ENCODE data around the gene MCM9. TPM values are rescaled to one million over a fixed set of nuclear protein-coding genes. Genes with fewer than 3 reads are reported as not detected.
A peak's percentile ranks its signal among the peaks of the same experiment; 100 is the strongest.

Gene MCM9
- total RNA-seq, 2 experiments from 2014 or later: 18.4 to 21.3 TPM

GRCh38 chr6:118829817-118830478 lies 105.0 kb downstream of the MCM9 start:
- Mint-ChIP-seq H3K27ac (no peak overlapping the region), H3K36me3 (ENCODE audit: low read depth) (peaks cover 31% of the 10 kb centered on the region), H3K27me3 (no peaks in the 10 kb centered on the region), H3K9me3 (peaks cover 8% of the 10 kb centered on the region), H3K4me3 (no peak overlapping the region), H3K4me1 (ENCODE audit: low read depth) (peaks cover 16% of the 10 kb centered on the region)
- DNase-seq: no peak
- intact Hi-C loops (cut with micrococcal nuclease): no loop called here
- POLR2A ChIA-PET: no interaction called here
- CTCF ChIA-PET: no interaction called here
- no peak for ATAC-seq
- TF ChIP-seq, protein P1, sequence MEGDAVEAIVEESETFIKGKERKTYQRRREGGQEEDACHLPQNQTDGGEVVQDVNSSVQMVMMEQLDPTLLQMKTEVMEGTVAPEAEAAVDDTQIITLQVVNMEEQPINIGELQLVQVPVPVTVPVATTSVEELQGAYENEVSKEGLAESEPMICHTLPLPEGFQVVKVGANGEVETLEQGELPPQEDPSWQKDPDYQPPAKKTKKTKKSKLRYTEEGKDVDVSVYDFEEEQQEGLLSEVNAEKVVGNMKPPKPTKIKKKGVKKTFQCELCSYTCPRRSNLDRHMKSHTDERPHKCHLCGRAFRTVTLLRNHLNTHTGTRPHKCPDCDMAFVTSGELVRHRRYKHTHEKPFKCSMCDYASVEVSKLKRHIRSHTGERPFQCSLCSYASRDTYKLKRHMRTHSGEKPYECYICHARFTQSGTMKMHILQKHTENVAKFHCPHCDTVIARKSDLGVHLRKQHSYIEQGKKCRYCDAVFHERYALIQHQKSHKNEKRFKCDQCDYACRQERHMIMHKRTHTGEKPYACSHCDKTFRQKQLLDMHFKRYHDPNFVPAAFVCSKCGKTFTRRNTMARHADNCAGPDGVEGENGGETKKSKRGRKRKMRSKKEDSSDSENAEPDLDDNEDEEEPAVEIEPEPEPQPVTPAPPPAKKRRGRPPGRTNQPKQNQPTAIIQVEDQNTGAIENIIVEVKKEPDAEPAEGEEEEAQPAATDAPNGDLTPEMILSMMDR (IDR thresholded peaks at IDR 0.05): no peak

DNA sequence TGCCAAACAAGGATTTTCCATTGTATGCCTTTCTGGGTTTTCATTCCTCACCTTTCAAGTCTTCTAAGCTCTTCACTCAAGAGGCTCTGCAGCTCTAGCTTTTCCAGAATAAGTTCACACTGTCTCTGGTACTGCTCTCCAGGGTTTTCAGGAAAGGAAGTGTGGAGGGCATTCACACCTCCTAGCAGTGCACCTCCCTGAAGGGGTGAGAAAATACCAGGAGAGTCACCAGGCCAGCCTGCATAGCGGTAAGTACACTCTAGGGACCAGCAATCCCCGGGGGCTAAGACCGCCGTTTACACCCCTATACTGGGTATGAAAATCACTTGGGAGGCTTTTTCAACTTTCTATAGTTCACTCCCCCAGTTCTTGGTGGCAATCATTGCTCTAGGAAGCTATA lies 108.9 kb downstream of the MCM9 start:
- H3K4me1 Mint-ChIP-seq (ENCODE audit: low read depth): peaks cover 3% of the 10 kb centered on the region
- intact Hi-C loops (cut with micrococcal nuclease): no loop called here
- ChIA-PET CTCF (interaction anchor here (4.1 kb wide), 1 partner anchor 26 kb away, joined by 14 read pairs; no protein-coding TSS in a partner anchor), POLR2A (interaction anchor here (1.3 kb wide), 1 partner anchor 39 kb away, joined by 3 read pairs; no protein-coding TSS in a partner anchor)
- H3K4me3 Mint-ChIP-seq: no peak overlapping the region
- DNase-seq (no peak), ATAC-seq (no peak)
- peaks cover 4% of the 10 kb centered on the region for H3K9me3 Mint-ChIP-seq
- peaks cover 58% of the 10 kb centered on the region for H3K36me3 Mint-ChIP-seq (ENCODE audit: low read depth)
- H3K27me3 Mint-ChIP-seq: no peaks in the 10 kb centered on the region
- no peak overlapping the region for H3K27ac Mint-ChIP-seq
- TF ChIP-seq, protein P1 (IDR thresholded peaks at IDR 0.05): no peak

DNA sequence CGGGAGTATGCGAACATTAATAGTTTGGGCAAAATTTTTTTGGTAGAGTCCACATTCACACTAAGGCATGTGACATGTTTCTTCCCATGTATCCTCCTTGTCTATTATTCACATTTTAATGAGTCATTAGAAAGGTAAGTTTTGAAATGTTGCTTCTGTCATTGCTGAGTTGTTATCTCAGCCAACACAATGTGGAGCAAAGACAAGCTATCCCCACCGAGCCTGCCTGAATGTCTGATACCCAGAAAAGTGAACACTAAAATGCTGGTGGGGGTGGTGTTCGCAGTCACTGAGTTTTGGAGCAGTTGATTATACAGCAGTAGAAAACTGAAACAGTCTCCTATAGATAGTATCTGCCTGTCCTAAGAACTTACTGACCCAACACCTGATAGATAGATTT lies 109.3 kb downstream of the MCM9 start:
- H3K4me3 Mint-ChIP-seq: no peak overlapping the region
- H3K27ac Mint-ChIP-seq: no peak overlapping the region
- H3K27me3 Mint-ChIP-seq: no peaks in the 10 kb centered on the region
- H3K4me1 Mint-ChIP-seq (ENCODE audit: low read depth): peaks cover 3% of the 10 kb centered on the region
- DNase-seq: no peak
- CTCF ChIA-PET: interaction anchor here (4.1 kb wide), 1 partner anchor 25 kb away, joined by 14 read pairs; no protein-coding TSS in a partner anchor
- peaks cover 62% of the 10 kb centered on the region for H3K36me3 Mint-ChIP-seq (ENCODE audit: low read depth)
- no peak for ATAC-seq
- peaks cover 4% of the 10 kb centered on the region for H3K9me3 Mint-ChIP-seq
- POLR2A ChIA-PET: interaction anchor here (1.3 kb wide), 1 partner anchor 40 kb away, joined by 3 read pairs; no protein-coding TSS in a partner anchor
- TF ChIP-seq, protein P1 (IDR thresholded peaks at IDR 0.05): no peak
- intact Hi-C loops (cut with micrococcal nuclease): no loop called here

- Mint-ChIP-seq H3K4me3 (no peak overlapping the region), H3K9me3 (peaks cover 24% of the 10 kb centered on the region), H3K27ac (peak overlapping the region; percentile 11), H3K27me3 (no peaks in the 10 kb centered on the region), H3K36me3 (ENCODE audit: low read depth) (peaks cover 38% of the 10 kb centered on the region), H3K4me1 (ENCODE audit: low read depth) (peaks cover 28% of the 10 kb centered on the region)
- TF ChIP-seq, protein P1 (IDR thresholded peaks at IDR 0.05): no peak
- POLR2A ChIA-PET: no interaction called here
- intact Hi-C loops (cut with micrococcal nuclease): no loop called here
- DNase-seq (no peak), ATAC-seq (peak; percentile 25)
- CTCF ChIA-PET: interaction anchor here (3.0 kb wide), 1 partner anchor 14 kb away, joined by 19 read pairs; no protein-coding TSS in a partner anchor
Measured at GRCh38 chr6:118815495-118815894, 119.5 kb downstream of the MCM9 start.

GRCh38 chr6:118813775-118814174 lies 121.2 kb downstream of the MCM9 start:
- ChIA-PET POLR2A (no interaction called here), CTCF (interaction anchor here (1.0 to 3.0 kb wide), 3 partner anchors 13 to 121 kb away, joined by 3 to 19 read pairs (median 8); partner anchors contain the start of gene MCM9)
- DNase-seq: peak; percentile 50
- Mint-ChIP-seq H3K27ac (peak overlapping the region; percentile 57), H3K36me3 (ENCODE audit: low read depth) (peaks cover 43% of the 10 kb centered on the region), H3K27me3 (no peaks in the 10 kb centered on the region), H3K9me3 (peaks cover 18% of the 10 kb centered on the region), H3K4me3 (no peak overlapping the region), H3K4me1 (ENCODE audit: low read depth) (peaks cover 46% of the 10 kb centered on the region)
- peak; percentile 25 for ATAC-seq
- TF ChIP-seq, protein P1 (IDR thresholded peaks at IDR 0.05): no peak
- intact Hi-C loops (cut with micrococcal nuclease): loop anchor here (5.0 kb wide), 1 partner anchor 79 kb away; the partner anchor contains the start of gene ASF1A

Data from activated CD8-positive, alpha-beta T cell treated with anti-CD3 and anti-CD28 coated beads for 36 hours (primary cell).